Gastroesophageal sphincter (tissue), 4 donors: ENCODE data around the gene SGO2. TPM values are rescaled to one million over a fixed set of nuclear protein-coding genes. Genes with fewer than 3 reads are reported as not detected.

ENCODE experiments used
- ATAC-seq: fragments of 150-250 bp; one replicate; pipeline ENCODE4 v1.9.1; 2016; ENCODE audit warnings: mild to moderate bottlenecking, moderate library complexity
- H3K27ac ChIP-seq, 4 donors: fragments of 200-600 bp; sonication (generic) in 3 of 4; 1 replicate in 3 of 4; 2 replicates in 1 of 4; pipeline ENCODE4 v1.5.1; 2016 to 2019
- H3K27me3 ChIP-seq: fragments of 200-600 bp; sonication (generic); one replicate; pipeline ENCODE4 v1.5.1; 2019
- H3K36me3 ChIP-seq, 2 donors: fragments of 200-600 bp; sonication (generic); one replicate each; pipeline ENCODE4 v1.5.1; 2019; ENCODE audit warnings: control low read depth in 1 of 2
- H3K4me1 ChIP-seq, 3 donors: fragments of 200-600 bp; sonication (generic); 1 replicate in 2 of 3; 2 replicates in 1 of 3; pipeline ENCODE4 v1.5.1; 2016 to 2019; ENCODE audit warnings: control low read depth in 2 of 3
- H3K4me3 ChIP-seq, 2 donors: fragments of 200-600 bp; sonication (generic); one replicate each; pipeline ENCODE4 v1.5.1; 2019; ENCODE audit warnings: mild to moderate bottlenecking in 1 of 2, moderate library complexity in 1 of 2
- H3K9me3 ChIP-seq, 3 donors: fragments of 200-600 bp; sonication (generic); one replicate each; pipeline ENCODE4 v1.5.1; 2017 to 2019; ENCODE audit warnings: control low read depth in 2 of 3
- EP300 ChIP-seq: sonication (generic); formaldehyde crosslinking; IDR thresholded peaks from one replicate; pipeline ENCODE4 v1.6.1; 2017; ENCODE audit warnings: antibody characterized with exemption, mild to moderate bottlenecking
- POLR2A ChIP-seq, 2 donors: fragments of 450-650 bp; IDR thresholded peaks; one replicate each; pipeline ENCODE4 v1.6.1; 2017; ENCODE audit warnings: antibody characterized with exemption in 2 of 2, mild to moderate bottlenecking in 2 of 2, moderate library complexity in 1 of 2
- POLR2AphosphoS5 ChIP-seq: sonication (generic); formaldehyde crosslinking; IDR thresholded peaks from one replicate; pipeline ENCODE4 v1.6.1; 2017; ENCODE audit warnings: antibody characterized with exemption
- WGBS, 2 donors: methylation state at CpG; one replicate each; pipeline ENCODE4 v1.1.5; 2018; ENCODE audit warnings: low coverage in 1 of 2; 5-methylcytosine and 5-hydroxymethylcytosine counted together
- total RNA-seq, 4 donors: library from RNA; depleted of rRNA; stranded (reverse); fragments of >200 nt; gene quantifications; one replicate each; pipeline ENCODE4 v1.1.0, GENCODE V29; 2016
- TF ChIP-seq, protein P1 (sequence below), 4 experiments: fragments of 200-600 bp in 2 of 4; fragments of 450-650 bp in 2 of 4; sonication (generic) in 1 of 4; IDR thresholded peaks; one replicate each; pipeline ENCODE4 v1.5.1; 2017 to 2019; ENCODE audit warnings: antibody characterized with exemption in 4 of 4, mild to moderate bottlenecking in 2 of 4, moderate library complexity in 2 of 4

SGO2 gene
- total RNA-seq, 4 donors from 2014 or later: 0.62 to 1.8 (median 1.4) TPM

DNA sequence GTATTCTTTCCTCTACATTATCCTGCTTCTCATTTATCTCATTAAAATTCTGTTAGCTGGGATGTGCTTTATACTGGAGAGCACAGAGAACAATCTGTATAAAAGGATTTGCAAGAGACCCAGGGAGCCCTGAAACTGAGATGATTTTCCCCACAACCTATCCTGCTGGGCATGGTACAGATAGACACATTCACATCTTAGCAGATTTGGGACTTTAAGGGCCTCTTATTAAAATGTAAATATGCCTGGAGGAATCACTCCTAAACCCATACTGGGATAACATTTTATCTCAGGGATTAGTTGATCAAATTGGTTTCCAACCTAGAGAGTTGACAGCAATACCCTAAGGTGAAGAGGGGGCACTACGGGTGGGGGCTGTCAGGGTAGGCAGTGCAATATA lies 105.3 kb downstream of the SGO2 start:
- peaks cover 0 to 27% of the 10 kb centered on the region in 2 donors for H3K36me3 ChIP-seq
- H3K9me3 ChIP-seq: peaks cover 0 to 12% (median 0%) of the 10 kb centered on the region in 3 donors
- H3K4me3 ChIP-seq: no peak overlapping the region
- H3K27ac ChIP-seq: no peak overlapping the region
- no peaks in the 10 kb centered on the region for H3K4me1 ChIP-seq
- TF ChIP-seq, protein P1, sequence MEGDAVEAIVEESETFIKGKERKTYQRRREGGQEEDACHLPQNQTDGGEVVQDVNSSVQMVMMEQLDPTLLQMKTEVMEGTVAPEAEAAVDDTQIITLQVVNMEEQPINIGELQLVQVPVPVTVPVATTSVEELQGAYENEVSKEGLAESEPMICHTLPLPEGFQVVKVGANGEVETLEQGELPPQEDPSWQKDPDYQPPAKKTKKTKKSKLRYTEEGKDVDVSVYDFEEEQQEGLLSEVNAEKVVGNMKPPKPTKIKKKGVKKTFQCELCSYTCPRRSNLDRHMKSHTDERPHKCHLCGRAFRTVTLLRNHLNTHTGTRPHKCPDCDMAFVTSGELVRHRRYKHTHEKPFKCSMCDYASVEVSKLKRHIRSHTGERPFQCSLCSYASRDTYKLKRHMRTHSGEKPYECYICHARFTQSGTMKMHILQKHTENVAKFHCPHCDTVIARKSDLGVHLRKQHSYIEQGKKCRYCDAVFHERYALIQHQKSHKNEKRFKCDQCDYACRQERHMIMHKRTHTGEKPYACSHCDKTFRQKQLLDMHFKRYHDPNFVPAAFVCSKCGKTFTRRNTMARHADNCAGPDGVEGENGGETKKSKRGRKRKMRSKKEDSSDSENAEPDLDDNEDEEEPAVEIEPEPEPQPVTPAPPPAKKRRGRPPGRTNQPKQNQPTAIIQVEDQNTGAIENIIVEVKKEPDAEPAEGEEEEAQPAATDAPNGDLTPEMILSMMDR (IDR thresholded peaks at IDR 0.05): no peak
- TF ChIP-seq POLR2AphosphoS5 (no peak), EP300 (no peak), POLR2A (IDR thresholded peaks at IDR 0.05) (no peak)
- ATAC-seq: no peak
- H3K27me3 ChIP-seq: no peaks in the 10 kb centered on the region
- WGBS, 2 donors: 45 to 88% methylated on average over 1 of the region's 1 CpG

Other genes with a start within 250 kb of the SGO2 start
- gene SPATS2L, start 219.5 kb upstream of the SGO2 start, total RNA-seq: 100 to 1,000 TPM in 2 of 4 donors, 10 to 100 TPM in 2; 50.6 to 120 (median 91.5) TPM
- 10 to 100 TPM; 23.7 to 33.8 (median 28.8) TPM for gene KCTD18, start 16.1 kb upstream of the SGO2 start, total RNA-seq
- gene AOX1, start 59.8 kb downstream of the SGO2 start, total RNA-seq: 100 to 1,000 TPM in 2 of 4 donors, 10 to 100 TPM in 2; 36.7 to 125 (median 85.6) TPM